Raji (cell line): ENCODE data around the gene VIPAS39.

Experiments used
- POLR2A ChIP-seq: IDR thresholded peaks from 2 replicates; pipeline ENCODE4 v1.6.1; 2011; ENCODE audit warnings: low read depth, low read length, control low read depth; ENCODE audit not compliant: insufficient read depth

The VIPAS39 gene

DNA sequence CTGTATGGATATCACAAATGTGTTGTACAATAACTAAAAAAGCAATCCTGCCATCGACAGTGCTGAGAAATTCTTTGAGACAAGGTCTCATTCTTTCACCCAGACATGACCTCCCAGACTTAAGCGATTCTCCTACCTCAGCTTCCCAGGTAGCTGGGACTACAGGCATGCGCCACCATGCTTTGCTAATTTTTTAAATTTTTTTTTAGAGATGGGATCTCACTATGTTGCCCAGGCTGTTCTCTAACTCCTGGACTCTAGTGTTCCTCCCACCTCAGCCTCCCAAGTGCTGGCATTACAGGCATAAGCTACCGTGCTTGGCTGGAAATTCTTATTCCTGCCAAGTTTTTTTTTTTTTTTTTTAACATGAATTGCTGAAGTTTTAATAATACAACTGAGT is 17.5 kb downstream of the VIPAS39 start:
- TF ChIP-seq POLR2A: no peak

DNA sequence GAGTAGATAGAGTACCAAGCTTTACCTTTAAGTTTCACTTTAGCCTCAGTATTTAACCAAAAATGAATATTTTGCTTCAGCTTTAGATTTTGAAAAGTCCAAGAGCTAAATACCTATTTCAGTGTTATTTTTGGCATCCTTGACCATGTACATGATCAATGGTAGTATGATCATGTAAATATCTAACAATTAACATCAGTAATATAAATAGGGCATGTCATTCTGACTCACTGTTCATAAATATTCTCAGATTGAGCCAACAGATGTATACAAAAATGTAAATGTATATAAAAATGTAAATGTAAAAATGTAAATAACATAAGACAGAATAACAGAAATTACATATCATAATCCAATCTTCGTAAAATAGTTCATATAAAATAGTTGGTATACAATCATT is 18.8 kb downstream of the VIPAS39 start:
- TF ChIP-seq POLR2A: no peak

DNA sequence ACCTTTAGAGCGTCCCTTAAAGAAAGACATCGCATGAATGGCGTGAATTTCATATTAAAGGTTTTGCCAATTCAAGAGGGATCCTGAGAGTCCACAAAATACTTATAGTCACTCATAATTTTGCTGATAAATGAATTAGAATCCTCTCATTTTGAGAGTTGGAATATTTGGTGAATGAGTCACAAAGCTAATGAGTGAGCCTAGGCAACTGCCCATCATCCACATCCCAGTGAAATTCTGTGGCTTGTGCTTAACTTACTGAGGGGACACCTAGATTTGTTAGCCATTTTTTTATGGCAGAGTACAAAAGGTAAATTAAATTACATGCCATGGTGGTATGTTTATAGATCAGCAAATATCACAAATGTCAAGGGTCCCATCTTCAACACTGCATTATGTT is 21.4 kb downstream of the VIPAS39 start:
- no peak for TF ChIP-seq POLR2A

DNA sequence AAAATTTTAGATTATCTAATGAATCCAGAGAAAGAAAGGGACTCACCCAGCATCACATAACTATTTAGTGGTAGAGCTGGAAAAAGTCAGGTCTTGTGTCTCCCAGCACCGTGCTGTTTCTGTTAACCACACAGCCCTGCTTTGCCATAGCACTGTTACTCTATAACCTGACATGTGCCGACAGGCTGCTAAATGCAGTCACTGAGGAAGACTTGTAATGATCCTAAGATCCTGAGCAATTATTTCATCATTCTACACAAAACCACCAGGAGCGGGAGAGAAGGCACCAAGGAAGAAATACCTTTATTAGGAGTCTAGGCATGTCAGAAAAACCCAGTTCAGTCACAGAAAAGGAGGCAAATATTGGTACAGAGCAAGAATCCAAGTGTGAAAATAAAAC is 31.0 kb downstream of the VIPAS39 start:
- no peak for TF ChIP-seq POLR2A

DNA sequence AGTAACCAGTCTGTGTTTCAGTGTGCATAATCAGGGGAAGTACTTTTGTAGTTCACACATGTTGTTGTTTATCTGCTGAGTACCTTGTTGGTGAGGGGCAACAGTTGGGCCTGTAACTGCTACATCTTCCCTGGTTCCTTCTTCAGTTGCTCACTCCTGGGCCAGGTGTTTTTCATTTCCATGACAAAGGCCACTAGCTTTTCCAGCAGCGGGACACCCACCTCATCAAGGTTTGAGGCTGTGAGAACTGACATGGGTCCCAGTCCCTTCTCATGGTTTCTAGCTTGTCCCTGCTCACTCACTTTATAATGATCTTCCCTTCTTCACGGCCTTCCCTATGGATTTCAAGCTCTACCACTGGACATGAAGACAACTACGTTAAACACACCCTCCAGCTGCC is 32.5 kb downstream of the VIPAS39 start:
- TF ChIP-seq POLR2A: no peak

DNA sequence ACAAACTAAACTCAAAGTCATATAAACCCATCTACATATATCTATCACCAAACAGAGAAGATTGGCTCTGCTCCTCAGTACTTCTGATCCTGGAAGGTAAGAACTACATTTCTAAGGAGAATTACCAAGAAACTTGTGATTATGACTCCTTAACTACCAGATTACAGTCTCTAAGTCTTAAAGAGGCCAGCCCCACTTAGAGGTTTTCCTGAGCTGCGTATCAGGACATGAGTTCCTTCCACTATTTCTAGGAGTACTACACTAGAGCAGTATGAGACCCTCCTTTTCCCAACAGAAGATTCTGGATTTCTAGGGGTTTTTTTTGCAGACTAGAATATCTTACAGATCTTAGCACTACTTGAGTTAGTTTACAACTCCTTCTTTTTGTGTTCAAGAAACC is 34.0 kb downstream of the VIPAS39 start, which contains the start of gene NOXRED1:
Gene NOXRED1 (minus strand): TSS at position 101 of the 400 bp plus-strand sequence. CDS start 634 bp downstream, outside the sequence.
- no peak for TF ChIP-seq POLR2A

DNA sequence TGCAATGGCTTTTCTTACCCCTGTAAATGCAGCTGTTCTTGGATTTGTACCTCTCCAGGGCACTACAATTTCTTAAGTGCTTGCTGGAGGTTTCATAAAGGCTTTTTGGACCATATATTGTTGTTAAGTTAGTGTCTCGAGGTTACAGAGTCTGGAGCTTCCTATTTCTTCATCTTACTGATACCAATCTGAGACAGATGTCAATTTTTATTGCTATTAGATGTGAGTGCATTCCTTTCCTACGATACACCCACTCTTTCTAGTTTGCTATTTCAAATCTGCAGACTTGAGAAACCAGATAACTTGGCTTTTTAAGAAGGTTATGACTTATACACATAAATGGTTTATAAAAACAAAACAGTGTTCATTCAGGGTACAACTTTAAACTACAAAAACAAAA is 36.2 kb downstream of the VIPAS39 start:
- TF ChIP-seq POLR2A: no peak

DNA sequence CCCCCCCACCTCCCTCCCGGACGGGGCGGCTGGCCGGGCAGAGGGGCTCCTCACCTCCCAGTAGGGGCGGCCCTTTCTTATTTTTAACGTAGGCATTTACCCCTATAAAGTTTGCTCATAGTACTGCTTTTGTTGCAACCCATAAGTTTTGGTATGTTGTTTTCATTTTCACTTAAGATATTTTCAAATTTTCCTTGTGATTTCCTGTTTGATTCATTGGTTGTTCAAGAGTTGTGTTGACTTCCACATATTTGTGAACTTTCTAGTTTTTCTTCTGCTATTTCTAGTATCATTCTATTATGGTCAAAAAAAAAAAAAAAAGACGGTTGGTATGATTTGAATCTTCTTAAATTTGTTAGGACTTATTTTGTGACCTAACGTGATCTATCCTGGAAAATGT is 40.6 kb downstream of the VIPAS39 start:
- TF ChIP-seq POLR2A: no peak

DNA sequence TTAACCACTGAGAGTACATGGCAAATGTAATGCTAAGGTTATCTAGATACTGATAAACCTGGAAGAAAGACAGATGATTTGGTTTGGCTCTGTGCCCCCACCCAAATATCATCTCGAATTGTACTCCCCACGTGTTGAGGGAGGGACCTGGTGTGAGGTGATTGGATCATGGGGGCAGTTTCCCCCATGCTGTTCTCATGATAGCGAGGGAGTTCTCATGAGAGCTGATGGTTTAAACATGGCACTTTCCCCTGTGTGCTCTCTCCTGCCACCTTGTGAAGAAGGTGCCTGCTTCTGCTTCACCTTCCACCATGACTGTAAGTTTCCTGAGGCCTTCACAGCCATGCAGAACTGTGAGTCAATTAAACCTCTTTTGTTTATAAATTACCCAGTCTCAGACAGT is 48.3 kb downstream of the VIPAS39 start:
- TF ChIP-seq POLR2A: no peak

DNA sequence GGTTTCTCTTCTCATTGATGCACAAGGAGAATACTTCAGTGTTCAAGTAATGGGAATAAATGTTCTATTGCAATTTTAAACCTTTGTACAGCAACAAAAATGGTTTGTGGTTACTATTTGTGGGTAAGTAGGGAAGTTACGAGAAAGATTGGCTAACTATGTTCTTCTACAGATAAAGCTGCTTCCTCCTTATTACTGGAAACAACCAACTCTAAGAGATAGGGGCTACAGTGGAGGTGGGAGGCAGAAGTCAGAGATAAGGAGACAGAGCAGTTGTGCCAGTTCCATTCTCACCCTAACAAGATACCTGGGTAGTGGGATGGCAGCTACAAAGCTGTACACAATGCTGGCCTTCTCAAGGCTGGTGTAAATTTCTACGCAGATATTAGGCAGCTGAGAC is 50.2 kb downstream of the VIPAS39 start:
- TF ChIP-seq POLR2A: no peak

DNA sequence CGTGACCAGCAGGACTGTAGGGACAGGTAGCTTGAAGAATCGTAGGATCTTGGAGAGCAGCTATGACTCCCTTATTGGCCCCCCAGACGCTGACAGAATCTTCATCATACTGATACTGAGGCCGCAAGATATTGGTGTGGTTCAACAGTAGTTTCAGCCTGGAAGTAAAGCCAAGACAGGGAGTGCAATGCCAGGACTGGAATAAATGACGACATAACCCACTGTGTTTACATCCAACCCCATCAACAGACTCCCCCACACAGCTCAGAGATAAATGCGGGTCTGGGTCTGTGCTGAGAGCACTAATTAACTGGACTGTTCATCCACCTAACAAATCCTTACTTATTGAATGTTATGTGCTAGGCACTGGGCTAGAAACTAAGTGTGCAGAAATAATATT is 50.7 kb downstream of the VIPAS39 start:
- TF ChIP-seq POLR2A: no peak

DNA sequence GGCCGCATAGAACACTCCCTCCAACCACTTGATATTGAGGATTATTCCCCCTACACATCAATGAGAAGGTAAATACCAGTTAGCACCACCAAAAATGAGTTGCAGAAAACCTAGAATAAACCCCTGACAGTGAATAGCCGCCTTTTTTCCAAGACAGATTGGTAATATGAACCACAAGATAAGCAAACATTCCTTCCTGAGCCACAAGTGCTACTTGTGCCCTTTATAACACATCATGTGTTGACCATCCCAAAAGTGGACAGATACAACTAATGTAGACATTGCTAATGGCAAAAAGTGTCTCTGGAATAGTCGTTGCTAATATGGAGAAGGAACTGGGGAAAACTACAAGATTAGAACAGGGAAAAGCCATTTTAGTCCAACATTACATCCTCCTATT is 51.3 kb downstream of the VIPAS39 start:
- no peak for TF ChIP-seq POLR2A

DNA sequence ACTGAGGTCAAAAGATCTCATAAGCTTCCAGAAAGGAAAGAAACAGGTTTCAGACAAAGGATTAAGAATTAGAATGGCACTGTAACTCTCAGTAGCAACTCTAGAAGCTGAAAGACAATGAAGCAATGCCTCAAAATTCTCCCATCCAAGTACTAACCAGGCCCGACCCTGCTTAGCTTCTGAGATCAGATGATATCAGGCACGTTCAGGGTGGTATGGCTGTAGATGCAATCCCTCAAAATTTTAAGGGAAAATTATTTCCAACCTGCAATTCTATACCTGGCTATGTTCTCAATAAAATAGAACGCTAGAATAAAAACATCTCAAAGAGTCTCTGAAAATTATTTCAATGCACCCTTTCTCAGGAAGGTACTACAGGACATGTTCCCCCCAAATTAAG is 53.6 kb downstream of the VIPAS39 start:
- no peak for TF ChIP-seq POLR2A

DNA sequence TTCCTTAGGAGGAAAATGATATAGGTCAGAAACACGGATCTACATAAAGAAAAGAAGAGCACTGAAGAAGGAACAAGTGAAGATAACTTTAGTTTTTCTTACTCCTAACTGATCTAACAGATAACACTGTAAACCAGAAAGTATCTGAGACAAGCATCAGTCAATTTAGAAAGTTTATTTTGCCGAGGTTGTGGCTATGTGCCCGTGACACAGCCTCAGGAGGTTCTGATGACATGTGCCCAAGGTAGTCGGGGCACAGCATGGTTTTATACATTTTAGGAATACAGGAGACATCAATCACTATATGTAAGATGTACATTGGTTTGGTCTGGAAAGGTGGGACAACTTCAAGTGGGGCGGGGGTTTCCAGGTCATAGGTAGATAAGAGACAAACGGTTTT is 57.2 kb downstream of the VIPAS39 start:
- no peak for TF ChIP-seq POLR2A

DNA sequence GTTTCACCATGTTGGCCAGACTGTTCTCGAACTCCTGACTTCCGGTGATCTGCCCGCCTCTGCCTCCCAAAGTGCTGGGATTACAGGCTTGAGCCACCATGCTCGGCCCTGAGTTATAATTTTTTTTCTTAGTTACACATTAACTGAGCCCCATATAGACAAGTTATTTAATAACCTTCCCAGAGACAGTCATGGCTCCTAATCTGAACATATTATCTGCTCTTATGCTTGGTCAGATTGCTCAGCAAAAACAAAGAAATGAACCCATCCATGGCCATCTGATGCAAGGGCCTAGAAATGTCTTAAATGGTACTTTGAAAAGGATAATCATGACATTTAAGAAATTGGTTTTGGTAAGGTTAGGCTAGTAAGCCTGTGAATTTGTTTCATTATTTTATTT is 67.2 kb downstream of the VIPAS39 start:
- no peak for TF ChIP-seq POLR2A

DNA sequence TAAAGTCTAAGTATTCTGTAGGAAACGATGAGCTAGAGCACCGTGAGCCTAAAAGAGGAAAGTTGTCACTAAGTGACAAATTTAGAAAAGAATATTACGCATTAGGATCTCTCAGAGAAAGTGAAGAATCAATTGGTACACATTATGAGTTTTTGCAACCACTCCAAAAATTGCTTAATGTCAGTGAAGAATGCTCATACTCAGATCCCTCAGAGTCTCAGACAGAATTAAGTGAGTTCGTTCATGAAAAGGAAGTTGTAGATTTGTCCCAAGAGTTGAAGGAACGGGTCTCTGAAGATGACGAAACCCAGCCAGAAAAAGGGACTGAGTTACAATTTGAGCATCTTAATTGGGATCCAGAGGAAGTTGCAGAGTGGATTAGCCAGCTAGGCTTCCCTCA is 78.7 kb downstream of the VIPAS39 start:
- no peak for TF ChIP-seq POLR2A

DNA sequence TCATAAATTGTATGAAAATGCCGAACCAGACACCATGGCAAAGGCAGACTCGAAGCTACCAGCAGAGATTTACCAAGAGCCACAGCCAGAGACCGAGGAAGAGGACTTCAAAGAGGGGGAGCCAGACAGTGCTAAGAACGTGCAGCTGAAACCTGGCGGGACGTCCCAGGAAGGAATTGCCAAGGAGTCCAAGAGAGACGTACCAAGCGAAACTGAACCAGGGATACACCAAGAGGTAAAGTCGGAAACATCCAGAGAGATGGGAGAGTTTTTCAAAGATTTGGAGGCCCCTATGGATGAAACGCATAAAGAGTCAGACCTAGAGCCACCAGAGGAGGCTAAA is 79.9 kb downstream of the VIPAS39 start:
- no peak for TF ChIP-seq POLR2A
